KOPT-K1 (cell line): ENCODE results near the gene GAD1.

Source experiments
- H3K27ac ChIP-seq: fragments of 200-600 bp; sonication (generic); 2 replicates; pipeline ENCODE4 v1.5.1; 2016; ENCODE audit warnings: antibody characterized with exemption, mild to moderate bottlenecking, low read depth, low read length; ENCODE audit not compliant: poor library complexity, severe bottlenecking
- H3K36me3 ChIP-seq: fragments of 200-600 bp; sonication (generic); 2 replicates; pipeline ENCODE4 v1.5.1; 2017; ENCODE audit warnings: antibody characterized with exemption, mild to moderate bottlenecking, low read length, moderate library complexity; ENCODE audit not compliant: insufficient read depth
- H3K9me3 ChIP-seq: fragments of 200-600 bp; sonication (generic); 2 replicates; pipeline ENCODE4 v1.5.1; 2017; ENCODE audit warnings: antibody characterized with exemption, low read length, mild to moderate bottlenecking; ENCODE audit not compliant: insufficient read depth, poor library complexity, severe bottlenecking

Gene GAD1

GRCh38 chr2:170823898-170824215, 7.2 kb downstream of the GAD1 start:
- Histone ChIP-seq H3K36me3 (no peaks in the 10 kb centered on the region), H3K27ac (no peak overlapping the region), H3K9me3 (no peaks in the 10 kb centered on the region)

DNA sequence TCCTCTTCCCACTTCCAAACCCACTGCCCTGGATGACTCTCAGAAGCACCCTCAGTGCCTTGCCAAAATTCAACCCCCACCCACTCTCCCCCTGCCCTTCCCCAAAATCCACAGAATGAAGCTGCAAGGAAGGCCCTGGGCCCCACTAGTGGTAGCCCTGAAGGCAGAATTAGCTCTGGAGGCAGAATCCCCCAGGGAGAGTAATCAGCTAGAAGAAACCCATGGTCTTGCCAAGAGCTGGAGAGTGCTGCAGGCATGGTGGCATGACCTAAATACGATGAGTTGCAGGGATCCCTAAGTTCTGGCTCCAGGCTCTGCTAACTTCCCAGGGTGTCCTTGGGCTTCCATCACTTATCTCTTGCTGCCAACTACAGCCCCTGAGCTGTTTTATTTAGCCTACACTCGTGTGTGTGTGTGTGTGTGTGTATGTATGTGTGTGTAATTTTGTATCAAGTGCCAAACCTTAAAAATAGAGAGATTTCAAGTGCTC, 7.9 kb downstream of the GAD1 start:
- Histone ChIP-seq H3K27ac (no peak overlapping the region), H3K9me3 (no peaks in the 10 kb centered on the region), H3K36me3 (no peaks in the 10 kb centered on the region)

- Histone ChIP-seq H3K36me3 (no peaks in the 10 kb centered on the region), H3K27ac (no peak overlapping the region), H3K9me3 (no peaks in the 10 kb centered on the region)
Measured at GRCh38 chr2:170827841-170828532, 11.3 kb downstream of the GAD1 start.

DNA sequence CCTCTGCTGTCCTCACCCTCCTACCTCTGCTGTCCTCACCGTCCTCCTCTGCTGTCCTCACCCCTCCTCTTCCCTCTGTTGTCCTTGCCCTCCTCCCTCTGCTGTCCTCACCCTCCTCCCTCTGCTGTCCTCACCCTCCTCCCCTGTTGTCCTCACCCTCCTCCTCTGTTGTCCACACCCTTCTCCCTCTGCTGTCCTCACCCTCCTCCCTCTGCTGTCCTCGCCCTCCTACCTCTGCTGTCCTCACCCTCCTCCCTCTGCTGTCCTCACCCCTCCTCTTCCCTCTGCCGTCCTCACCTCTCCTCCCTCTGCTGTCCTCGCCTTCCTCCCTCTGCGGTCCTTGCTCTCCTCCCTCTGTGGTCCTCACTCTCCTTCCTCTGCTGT, 11.8 kb downstream of the GAD1 start:
- Histone ChIP-seq H3K27ac (no peak overlapping the region), H3K36me3 (no peaks in the 10 kb centered on the region), H3K9me3 (no peaks in the 10 kb centered on the region)

DNA sequence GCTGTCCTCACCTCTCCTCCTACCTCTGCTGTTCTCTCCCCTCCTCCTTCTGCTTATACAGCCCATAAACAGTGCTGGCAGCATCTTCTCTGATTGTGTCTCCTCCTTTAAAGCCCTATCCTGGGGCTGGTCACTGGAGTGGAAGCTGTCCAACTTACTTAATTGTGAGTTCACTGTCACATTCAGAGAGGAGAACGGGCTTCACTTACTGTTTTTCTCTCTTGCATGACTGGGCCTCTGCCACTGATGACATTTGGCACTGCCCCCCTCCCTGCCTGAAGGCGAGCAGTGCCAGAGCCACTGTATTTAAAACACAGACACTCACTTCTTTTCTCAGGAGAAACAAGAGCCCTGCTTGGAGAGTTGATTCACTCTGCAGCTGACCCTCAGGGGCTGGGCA, 12.3 kb downstream of the GAD1 start:
- no peaks in the 10 kb centered on the region for H3K9me3 ChIP-seq
- H3K36me3 ChIP-seq = no peaks in the 10 kb centered on the region
- H3K27ac ChIP-seq = no peak overlapping the region

DNA sequence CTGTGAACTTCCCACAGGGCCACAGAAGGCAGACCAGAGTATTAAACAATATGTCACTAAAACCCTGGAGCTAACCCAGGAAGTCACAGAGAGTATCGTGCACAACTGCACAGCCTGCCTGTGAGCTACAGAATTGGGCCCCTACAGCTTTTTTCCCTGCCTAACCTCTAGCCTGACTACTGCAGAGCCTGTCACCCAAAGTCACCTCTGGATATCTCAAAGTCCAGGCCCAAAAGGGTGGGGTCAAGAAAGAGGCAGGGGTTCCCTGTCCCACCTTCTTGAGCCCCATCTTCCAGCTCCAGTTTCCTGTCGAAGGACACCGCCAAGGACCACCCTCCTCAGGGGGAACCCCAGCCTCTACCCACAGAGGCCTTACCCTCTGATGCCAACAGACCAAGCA, 13.5 kb downstream of the GAD1 start:
- Histone ChIP-seq H3K27ac (no peak overlapping the region), H3K9me3 (no peaks in the 10 kb centered on the region), H3K36me3 (no peaks in the 10 kb centered on the region)

GRCh38 chr2:170831115-170831514, 14.4 kb downstream of the GAD1 start:
- no peaks in the 10 kb centered on the region for H3K9me3 ChIP-seq
- H3K36me3 ChIP-seq = no peaks in the 10 kb centered on the region
- H3K27ac ChIP-seq = no peak overlapping the region

- Histone ChIP-seq H3K27ac (no peak overlapping the region), H3K36me3 (no peaks in the 10 kb centered on the region), H3K9me3 (no peaks in the 10 kb centered on the region)
Measured at GRCh38 chr2:170836027-170836426, 19.3 kb downstream of the GAD1 start.

DNA sequence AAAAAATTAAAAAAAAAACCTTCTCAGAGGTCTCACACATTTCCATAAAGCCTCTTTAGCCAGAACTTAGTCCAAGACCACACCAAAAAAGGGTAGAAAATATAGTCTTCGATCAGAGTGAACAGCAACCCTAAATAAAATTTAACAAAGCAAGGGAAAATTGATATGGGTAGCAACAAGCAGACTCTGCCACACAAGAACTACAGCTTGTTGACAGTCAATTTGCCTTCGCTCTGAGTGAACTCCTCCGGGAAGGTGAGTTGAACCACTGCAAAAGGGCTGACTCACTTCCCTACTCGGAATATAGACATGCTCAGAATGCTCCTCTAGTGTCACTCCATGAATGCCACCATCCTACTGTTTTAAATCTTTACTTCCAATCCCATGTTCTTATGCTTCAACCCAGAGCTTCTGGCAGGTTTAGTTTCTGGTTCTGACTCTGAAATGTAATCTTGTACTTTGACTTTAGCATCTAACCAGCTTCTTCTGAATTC, 24.1 kb downstream of the GAD1 start:
- Histone ChIP-seq H3K27ac (no peak overlapping the region), H3K9me3 (no peaks in the 10 kb centered on the region), H3K36me3 (no peaks in the 10 kb centered on the region)

DNA sequence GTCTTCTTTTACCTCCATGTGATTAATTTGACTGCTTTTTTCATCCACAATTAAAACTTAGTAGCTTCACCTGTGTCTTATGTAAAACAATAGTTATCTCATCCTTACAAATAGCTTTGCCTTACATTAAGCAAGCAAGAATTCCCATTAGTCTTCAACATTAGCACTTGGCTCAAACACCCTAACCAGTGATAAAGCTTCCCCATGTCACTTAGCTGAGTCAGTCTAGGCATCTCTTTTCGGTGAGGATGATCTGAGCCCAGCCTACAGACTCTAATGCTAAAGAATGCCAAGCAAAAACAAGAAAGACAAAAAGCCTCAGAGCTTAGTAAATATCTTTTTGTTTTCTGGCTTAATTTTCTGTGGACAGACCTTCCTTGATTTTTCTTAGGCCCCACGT, 26.1 kb downstream of the GAD1 start:
- no peak overlapping the region for H3K27ac ChIP-seq
- no peaks in the 10 kb centered on the region for H3K9me3 ChIP-seq
- no peaks in the 10 kb centered on the region for H3K36me3 ChIP-seq

GRCh38 chr2:170843656-170844055, 27.0 kb downstream of the GAD1 start:
- no peaks in the 10 kb centered on the region for H3K9me3 ChIP-seq
- no peaks in the 10 kb centered on the region for H3K36me3 ChIP-seq
- H3K27ac ChIP-seq = no peak overlapping the region

- Histone ChIP-seq H3K36me3 (no peaks in the 10 kb centered on the region), H3K27ac (no peak overlapping the region), H3K9me3 (no peaks in the 10 kb centered on the region)
Measured at GRCh38 chr2:170845343-170845742, 28.7 kb downstream of the GAD1 start.

GRCh38 chr2:170846314-170846713, 29.6 kb downstream of the GAD1 start:
- Histone ChIP-seq H3K9me3 (no peaks in the 10 kb centered on the region), H3K27ac (no peak overlapping the region), H3K36me3 (no peaks in the 10 kb centered on the region)

DNA sequence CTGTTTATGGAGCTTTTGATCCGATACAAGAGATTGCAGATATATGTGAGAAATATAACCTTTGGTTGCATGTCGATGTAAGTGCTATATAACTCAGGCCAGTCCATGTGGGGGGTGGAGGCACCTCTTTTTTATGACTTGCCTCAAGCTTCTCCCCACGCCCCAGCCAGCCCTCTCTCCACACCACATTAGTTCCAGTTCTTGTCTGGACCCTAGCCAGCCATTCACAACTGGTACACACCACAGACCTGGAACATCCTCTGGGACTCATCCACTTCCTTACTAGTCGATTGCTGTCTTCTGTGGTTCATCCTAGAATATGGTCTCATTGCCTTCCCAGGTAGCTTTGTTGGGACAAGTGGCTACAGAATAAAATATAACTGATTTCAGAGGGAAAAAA, 31.0 kb downstream of the GAD1 start:
- no peaks in the 10 kb centered on the region for H3K36me3 ChIP-seq
- H3K9me3 ChIP-seq = no peaks in the 10 kb centered on the region
- no peak overlapping the region for H3K27ac ChIP-seq

DNA sequence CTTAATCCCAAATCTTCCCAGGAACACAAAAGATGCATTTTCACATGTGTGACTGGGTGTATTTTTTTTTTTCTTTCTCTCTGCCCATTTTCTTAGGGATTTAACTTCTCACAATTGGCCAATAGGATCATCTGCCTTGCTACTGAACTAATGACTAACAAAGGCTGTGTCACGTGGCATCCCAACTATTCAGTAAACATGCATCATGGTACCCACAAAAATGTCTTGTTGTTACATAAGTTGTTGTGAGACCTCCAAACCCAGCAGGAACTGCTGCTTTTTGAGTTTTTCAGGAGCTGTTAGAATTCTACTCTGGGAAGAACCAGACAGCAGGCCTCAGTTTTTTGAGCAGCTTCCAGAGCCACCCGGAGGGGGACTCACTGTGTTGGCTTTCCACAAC, 31.9 kb downstream of the GAD1 start:
- H3K27ac ChIP-seq = no peak overlapping the region

GRCh38 chr2:170850251-170850650, 33.6 kb downstream of the GAD1 start:
- H3K36me3 ChIP-seq = no peaks in the 10 kb centered on the region
- no peaks in the 10 kb centered on the region for H3K9me3 ChIP-seq
- no peak overlapping the region for H3K27ac ChIP-seq

More for the DNA sequence above, 31.9 kb downstream of the GAD1 start:
- no peaks in the 10 kb centered on the region for H3K9me3 ChIP-seq
- no peaks in the 10 kb centered on the region for H3K36me3 ChIP-seq
